ENCODE results near the gene PABPN1.

PABPN1 gene

DNA sequence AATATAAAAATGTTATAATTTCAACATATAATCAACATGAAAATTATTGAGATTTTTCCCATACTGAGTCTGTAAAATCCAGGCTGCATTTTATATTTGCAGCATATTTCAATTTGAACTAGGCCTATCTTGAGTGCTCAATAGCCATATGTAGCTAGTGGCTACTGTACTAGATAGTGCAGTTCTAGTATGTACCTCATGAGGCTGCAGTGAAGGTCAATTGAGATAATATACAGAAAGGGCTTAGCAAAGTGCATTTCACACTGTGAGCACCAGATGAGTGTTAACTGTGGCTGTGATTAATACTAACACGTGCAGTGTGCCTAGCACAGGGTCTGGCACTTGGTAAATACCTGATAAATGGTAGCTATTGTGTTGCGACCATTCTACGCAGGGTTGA lies 36.8 kb downstream of the PABPN1 start:
- DNase-seq (ENCODE audit: low spot score): no peak

DNA sequence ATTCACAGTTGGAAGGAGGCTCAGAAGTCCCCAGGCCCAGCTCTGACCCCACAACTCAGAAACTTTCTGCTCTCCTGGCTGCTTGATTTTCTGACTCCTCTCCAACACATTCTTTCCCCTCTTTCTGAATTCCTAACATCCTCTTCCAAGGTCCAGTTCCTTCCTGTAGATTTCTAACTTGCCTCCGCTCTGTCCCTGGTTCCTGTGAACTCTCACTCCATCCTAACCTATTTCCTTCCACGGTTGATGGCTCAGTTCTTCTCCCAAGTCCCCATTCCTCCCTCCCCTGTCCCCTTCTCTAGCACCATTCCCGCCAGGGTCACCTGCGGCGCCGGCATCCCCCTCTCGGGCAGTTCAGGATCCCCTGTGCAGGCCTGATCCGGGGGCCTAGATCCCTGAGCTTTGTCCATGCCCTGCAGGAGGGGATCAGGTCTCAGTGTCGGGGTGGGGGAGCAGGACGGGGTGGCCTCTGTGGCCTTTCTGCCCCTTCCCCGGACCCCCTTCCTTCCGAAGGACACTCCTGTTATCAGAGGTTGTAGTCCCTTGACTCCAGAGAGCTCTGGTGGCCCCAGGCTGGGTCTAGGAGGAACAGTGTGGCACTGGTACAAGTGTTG lies 37.4 kb downstream of the PABPN1 start:
- no peak for DNase-seq (ENCODE audit: low spot score)

DNA sequence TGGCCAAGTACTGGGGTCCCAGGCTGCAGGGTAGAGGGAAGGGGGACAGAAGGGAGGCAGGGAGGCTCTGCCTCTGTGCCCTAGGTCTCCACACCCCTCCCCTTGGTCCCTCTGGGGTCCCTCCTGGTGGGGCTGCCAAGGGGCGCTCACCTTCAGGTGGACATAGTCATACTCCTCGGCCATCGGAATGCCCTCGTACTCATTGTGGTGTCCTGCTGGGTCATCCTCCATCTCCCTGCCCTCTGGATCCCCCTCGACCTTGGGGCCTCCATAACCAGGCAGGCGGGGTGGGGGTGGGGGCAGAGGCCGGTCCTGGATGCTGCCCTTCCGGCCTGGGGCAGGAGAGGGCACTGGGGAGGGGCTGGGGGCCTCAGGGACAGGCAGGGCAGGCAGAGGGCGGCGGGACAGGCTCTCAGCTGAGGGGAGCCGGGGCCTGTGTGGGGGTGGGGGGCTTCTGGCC lies 37.9 kb downstream of the PABPN1 start:
- no peak for DNase-seq (ENCODE audit: low spot score)

- no peak for DNase-seq (ENCODE audit: low spot score)
Observed at GRCh38 chr14:23359722-23360447, 38.6 kb downstream of the PABPN1 start.

DNA sequence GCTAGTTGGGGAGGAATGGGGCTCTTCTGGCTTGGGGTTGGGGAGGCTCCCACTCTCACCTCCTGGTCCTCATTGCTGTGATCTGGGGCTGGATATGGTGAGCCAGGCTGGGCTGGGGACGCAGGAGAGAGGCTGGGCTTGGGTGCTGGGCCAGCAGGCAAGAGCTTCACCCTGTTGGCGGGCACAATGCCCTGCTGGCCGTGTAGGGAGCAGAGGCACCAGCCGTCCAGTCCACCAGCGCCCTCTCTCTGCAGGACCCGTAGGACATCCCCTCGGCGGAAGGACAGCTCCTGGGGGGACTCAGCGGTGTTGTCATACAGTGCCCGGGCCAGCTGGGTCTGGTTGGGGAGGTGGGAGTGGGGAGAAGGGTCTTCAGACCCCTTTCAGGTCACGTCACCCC lies 39.2 kb downstream of the PABPN1 start:
- DNase-seq (ENCODE audit: low spot score): peak; percentile 67

DNA sequence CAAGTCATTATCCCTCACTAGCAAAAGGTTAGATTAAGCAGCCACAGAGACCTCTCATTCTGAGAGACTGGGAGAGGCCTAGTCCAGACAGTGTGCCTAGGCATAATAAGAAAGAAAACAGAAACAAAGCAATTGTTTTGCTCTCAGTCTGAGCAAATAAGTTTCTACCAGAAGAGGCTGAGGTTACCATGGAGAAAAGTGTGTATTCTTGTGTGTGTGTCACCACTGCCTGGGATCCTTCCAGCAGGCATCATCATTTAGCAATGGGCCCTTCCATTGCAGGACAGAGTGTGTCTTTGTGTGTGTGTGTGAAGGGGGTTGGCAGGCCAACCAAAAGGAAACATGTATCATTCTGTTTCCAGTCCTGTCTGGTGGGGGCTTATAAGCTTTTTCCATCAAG lies 40.1 kb downstream of the PABPN1 start:
- no peak for DNase-seq (ENCODE audit: low spot score)

DNA sequence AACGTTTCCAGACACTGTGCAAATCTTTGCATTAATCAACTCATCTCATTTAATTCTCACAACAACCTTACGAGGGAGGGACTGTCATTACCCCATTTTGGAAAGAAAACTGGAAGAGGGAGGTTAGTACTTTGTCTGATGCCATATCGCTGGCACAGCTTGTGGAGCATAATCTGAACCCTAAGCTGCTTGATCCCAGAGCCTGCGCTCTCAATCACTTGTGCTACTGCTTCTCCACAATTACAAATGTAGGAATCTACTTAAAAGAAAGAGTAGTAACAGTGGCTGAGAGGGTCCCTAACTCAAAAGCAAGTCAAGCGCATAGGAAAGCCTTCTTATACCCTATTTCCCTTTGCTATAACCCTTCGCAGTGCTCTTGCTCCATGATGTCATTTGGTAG lies 40.5 kb downstream of the PABPN1 start:
- DNase-seq (ENCODE audit: low spot score): no peak

DNA sequence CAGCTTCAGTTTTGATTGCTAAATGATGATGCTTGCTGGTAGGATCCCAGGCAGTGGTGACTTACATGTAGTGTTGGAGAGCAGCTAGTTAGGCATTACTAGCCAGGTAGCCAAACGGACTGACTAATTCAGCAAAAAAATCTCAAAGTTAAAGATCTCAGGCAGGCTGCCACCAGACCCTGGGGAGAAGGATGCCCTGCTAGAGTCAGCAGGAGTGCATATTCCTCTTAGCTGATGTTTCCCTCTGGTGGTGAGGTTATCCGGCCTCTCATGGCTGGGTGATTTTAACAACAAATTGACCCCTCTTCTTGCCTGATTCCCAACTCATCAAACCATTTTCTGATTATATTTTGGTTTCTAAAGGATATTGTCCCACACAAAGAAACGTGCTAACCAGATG lies 40.9 kb downstream of the PABPN1 start:
- peak; percentile 46 for DNase-seq (ENCODE audit: low spot score)

- DNase-seq (ENCODE audit: low spot score): no peak
Observed at GRCh38 chr14:23364164-23365035, 43.1 kb downstream of the PABPN1 start.

- DNase-seq (ENCODE audit: low spot score): no peak
Observed at GRCh38 chr14:23365036-23365731, 43.9 kb downstream of the PABPN1 start, which contains the start of gene EFS. TSS of gene EFS (minus strand) at chr14:23365172. CDS start at chr14:23365025, 147 bp downstream.

DNA sequence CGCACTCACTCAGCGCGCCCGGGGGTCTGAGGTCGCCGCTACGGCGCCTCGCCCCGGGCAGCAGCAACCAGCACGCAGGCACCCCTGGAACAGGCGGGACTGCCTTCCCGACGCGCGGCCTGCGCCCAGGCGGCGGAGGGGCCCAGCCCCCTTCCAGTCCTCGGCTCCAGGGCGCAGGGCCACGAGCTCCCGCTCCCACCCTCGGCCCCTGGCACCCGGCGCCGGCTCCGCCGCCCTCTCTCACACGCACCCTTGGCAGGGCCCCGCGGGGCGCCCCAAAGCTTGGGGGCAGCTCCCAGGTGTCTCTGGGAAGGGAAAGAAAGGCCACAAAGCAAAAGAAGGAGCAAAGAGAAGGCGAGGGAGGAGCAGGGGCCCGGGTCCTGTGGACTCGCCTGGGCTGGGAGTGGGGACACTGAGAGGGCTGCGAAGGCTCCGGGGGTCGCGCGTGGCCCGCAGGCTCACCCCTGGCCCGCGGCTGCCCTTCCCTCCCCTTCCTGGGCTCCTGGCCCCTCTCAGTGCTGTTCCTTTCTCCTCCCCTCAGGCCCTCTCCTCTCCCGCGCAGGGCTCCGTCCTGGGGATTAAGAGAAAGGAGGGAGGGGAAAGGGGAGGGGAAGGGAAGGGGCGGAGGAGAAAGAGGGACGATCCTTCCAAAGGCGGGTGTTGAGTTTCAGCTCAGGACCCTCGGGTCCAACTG lies 44.6 kb downstream of the PABPN1 start:
- DNase-seq (ENCODE audit: low spot score): no peak

GRCh38 chr14:23366426-23366921 lies 45.2 kb downstream of the PABPN1 start:
- no peak for DNase-seq (ENCODE audit: low spot score)

DNA sequence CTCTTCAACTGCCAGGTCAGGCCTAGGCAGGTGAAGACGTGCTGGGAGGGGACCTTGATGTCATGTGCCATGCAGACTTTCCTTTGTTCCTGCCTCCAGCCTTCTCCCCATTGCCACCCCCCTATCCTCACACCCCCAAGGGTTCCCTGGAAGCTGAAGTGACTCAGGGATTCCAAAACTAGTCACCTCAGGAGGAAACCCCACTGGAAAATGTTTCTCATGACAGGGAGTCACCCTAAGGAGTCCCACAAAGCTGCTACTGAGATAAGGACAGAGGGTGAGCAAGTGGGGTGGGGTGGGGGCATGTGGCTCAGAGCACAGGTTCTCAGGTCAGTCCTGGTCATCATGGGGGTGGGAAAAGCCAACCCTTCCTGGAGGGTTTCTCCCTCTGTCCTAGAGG lies 49.0 kb downstream of the PABPN1 start:
- DNase-seq (ENCODE audit: low spot score): no peak

DNA sequence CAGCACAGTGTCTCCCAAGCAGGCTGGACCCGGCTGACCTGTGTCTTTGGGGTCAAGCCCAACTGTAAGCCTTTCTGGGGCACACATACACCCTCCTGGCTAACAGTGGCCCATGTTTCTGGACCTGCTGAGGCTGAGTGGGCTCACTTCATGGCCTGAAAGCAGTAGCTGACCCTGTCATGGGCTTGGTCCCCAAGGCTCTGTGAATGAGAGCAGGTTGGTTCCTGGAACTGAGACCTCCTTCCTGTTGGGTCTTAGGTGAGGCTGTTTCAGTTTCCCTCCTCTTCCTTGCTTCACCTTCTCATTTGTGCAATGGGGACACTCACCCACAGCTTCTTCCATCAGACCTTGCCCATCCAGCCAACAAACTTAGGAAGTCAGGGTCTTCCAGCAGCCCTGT lies 50.6 kb downstream of the PABPN1 start:
- DNase-seq (ENCODE audit: low spot score): no peak

DNA sequence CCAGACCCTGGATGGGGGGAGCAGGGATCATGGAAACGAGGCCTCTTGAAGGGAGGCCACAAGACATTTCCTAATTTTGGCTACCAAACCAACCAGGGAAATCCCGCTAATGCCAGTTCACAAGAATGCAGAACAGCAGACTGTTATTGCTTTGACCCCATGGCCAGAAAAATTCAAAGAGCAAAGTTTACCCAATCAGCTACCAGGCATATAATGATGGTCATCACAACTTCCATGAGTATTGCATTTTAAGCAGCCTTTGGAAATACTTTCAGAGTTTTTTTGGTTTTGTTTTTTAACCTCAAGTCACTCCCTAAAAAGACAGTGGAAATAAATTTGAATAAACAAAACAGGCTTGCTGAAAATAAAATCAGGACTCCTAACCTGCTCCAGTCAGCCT lies 51.3 kb downstream of the PABPN1 start, which contains the start of gene IL25:
IL25 (plus strand) TSS at position 301 of the 400 bp plus-strand sequence.
- no peak for DNase-seq (ENCODE audit: low spot score)

DNA sequence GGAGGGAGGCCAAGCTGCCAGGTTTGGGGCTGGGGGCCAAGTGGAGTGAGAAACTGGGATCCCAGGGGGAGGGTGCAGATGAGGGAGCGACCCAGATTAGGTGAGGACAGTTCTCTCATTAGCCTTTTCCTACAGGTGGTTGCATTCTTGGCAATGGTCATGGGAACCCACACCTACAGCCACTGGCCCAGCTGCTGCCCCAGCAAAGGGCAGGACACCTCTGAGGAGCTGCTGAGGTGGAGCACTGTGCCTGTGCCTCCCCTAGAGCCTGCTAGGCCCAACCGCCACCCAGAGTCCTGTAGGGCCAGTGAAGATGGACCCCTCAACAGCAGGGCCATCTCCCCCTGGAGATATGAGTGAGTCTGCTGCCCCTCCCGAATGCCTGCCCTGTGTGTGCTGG lies 51.8 kb downstream of the PABPN1 start:
- DNase-seq (ENCODE audit: low spot score): no peak
